Iris pigment epithelial cell (primary cell): Measurements from ENCODE around the gene JUP.
A peak's percentile ranks its signal among the peaks of the same experiment; 100 is the strongest.
"Not testable (repeated sequence)": the region's sequence is repeated elsewhere in the genome, so short reads cannot be mapped to it uniquely, and the experiment has no call there.

ENCODE experiments used
- DNase-seq: peaks from one replicate; pipeline ENCODE4 v3.0.0-alpha.2; 2011; ENCODE audit warnings: low read depth

The JUP gene

DNA sequence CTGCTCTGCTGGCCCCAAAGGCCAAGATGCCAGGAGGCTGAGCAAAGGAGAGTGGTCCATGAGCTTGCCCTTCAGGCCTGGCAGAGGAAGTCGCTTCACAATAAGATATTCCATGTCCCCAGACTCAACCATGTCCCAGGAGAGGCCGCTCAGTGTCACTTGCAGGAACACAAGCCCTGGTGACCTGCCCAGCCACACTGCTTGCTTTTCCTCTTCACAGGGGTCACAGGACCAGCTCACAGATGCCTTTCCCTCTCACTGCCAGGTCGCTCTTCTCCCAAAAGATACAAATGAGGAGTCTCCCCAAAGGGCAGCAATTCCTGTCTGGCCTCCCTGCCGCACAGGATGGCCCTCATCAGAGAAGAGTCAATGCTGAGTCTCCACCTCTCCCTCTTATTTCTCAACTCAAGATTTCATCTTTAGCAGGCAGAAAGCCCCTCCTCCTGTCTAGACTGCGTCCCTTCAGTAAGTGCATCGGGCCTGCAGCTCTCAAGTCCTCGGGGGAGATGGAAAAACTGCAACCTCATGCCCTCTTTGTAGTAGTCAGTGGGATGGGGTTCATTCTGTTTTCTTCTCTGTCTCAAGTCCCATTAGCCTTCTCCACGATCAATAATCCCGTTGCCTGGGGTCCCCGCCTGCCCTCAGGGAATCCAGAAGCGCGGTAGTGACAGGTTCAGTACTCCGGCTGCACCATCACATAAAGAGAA, 5.0 kb downstream of the JUP start:
- DNase-seq, result peak; percentile 36

DNA sequence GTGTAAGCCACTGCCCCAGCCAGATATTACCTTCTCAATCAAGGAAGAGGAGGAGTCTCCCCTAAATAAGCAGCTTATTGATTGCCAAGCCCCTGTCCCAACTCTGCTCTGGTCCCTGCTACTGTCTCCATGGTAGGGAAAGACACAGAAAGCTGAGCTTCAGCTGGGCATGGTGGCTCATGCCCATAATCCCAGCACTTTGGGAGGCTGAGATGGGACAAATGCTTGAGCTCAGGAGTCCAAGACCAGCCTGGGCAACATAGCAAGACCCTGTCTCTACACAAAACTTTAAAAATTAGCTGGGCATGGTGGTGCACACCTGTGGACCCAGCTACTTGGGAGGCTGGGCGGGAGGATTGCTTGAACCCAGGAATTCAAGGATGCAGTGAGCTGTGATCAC, 6.6 kb downstream of the JUP start:
- DNase-seq, result no peak

DNA sequence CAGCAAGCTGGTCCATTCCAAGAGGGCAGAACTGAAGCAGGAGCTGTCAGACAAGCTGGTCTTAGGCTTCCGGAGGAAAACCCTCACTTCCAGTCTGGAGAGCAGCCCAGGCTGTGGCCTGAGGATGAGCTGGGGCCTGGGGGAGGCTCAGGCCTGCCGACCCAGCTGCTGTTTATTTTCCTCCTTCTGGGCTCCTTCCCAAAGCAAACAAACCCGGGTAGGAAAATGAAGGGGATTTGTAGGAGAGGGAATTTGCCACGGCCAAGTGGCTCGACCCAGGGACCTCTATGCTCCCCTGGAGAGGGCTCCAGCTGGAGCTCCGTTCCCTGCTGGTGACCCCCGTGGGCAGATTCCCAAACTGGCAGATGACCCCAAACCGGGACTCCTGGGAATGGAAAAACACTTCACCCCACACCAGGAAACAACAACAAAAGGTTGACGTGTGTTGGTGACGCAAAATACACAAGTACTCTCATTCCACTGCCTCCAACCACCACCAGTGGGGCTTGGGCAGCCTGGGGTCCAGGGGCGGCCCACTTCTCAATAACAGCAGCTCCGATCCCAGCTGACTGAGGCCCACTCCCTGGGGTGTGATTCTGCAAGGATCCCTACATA, 8.8 kb downstream of the JUP start:
- peak; percentile 94 for DNase-seq

DNA sequence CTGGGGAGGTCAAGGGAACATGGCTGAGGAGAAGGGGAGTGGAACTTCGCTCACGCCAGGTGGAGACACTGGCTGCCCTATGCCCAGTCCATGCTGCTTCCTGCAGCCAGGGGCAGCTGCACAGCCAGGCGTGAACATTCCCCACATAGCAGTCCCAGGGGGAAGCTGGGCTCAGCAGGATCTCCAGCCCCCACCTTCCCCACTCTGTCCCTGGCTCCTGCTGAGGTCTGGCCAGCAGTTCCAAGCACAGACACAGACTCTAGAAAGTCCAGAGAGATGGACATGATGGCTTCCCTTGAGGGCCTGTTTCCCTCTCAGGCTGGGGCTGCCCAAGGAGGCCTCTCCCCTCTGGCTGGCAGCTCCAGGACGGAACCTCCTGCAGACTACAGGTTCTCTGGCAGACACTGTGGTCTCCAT, 9.3 kb downstream of the JUP start:
- DNase-seq, result peak; percentile 41

DNA sequence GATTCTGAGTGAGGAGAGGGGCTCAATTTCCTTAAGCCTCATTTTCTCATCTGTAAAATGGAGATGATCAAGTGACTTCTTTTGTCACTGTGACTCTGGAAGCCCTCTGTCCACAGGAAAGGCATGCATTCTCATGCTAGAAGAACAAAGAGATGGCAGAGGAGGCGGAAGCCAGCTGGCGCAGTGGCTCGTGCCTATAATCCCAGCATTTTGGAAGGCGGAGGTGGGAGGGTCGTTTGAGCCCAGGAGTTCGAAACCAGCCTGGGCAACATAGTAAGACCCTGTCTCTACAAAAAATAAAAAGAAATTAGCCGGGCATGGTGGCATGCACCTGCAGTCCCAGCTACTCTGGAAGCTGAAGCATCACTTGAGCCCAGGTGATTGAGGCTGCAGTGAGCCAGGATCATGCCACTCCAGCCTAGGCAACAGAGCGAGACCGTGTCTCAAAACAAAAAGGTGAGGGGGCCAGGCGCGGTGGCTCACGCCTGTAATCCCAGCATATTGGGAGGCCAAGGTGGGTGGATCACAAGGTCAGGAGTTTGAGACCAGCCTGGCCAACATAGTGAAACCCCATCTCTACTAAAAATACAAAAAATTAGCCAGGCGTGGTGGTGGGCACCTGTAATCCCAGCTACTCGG, 10.1 kb downstream of the JUP start:
- not testable (repeated sequence) for DNase-seq

DNA sequence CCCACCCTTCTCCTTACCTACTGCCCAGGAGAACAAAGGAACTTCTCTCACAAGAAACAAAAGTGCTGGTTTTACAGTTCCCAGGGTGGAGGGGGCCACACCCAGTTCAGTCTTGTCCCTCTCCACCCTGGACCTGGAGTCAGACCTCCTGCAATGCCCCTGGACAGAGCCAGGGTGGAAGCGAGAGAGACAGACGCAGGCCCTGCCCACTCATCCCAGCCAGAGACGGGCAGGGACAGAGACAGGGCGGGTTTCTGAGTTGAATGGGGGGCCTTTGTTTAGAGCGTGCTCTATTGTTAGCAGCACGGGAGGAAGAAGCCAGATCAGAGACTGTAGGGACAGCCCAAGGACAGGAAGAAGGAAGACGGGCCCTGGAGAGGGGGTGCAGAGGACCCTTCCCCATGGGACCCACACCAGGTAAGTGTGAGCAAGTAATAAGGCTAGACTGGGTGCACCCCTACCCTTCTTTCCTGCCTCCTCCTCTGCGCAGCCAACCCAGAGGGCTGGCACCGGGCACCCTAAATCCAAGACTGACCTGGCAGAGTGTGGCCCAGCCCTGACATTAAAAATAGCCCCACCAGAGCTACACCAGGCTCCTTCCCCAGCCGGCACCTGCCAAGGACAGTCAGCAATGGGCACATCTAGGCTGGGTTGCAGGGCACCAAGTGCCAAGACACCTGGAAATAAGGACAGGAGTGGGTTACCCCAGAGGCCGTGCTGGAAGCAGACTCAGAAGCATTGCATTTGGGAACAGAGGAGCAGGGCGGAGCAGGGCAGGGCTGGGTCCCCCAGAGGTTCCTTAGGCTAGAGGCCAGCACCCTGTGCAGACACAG, 10.9 kb downstream of the JUP start:
- no peak for DNase-seq

DNA sequence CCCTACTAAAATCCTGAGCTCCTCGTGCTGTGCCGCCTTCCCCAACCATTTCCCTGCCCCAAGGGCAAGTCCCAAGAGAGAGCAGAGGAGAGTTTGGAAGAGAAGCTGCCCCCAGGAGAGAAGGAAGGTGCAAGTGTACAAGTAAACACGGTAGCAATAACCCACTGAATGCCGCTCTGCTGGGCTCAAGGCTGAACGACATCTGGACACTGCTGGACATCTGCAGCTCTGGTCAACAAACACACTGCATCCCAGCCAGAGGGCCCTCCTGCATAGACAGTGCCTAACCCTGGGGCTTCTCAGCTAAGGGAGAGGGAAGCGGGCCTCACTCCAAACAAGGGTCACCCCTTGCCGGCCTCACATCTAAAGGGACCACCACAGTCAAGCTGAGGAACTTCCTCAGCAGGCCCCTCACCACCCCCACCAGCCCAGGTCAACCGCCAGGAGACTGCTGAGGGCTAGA, 12.7 kb downstream of the JUP start:
- DNase-seq, result no peak

DNA sequence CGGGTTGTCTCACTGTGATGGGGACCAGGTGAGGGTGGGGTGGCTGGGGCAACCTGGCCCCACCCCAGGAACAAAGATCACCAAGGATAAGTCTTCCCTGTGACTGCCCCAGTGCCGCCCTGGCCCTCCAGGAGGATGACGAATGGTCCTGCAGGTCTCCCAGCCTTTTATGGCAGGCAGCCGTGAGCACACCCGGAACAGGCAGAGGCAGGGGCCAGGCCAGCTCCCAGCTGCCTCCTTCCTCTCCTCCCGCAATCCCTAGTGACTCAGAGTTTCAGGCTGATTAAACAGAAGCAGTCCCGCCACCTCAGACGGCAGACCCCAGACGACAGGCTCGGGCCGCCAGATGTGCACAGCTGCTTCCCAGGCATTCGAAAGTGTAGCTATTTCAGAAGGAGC, 13.3 kb downstream of the JUP start:
- DNase-seq, result peak; percentile 88

DNA sequence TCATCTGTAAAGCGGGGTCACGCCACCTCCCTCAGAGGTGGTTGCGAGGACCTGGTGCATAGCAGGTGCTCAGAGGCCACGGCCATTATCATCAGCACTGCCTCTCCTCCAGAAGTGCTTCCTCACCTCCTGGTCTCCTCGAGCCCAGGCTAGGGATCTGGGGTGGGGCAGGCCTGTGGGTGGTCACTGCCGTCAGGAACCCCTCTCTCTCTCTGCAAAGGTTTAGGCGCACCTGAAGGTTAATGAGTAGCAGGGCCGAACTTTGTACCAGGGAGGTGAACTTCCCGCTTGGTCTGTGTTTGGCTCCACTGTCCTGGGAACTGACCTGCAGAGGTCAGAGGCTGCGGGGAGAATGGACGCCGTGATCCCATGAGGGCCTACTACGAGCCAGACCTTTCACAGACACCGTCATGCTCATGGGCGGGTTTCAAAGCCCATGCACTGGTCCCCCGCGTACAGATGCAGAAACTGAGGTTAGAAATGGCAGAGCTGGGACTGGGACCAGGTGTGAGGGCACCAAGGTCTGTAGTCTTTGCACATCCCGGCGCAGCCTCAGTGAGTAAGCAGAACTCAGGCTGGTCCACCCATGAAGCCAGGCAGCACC, 13.8 kb downstream of the JUP start:
- no peak for DNase-seq

DNA sequence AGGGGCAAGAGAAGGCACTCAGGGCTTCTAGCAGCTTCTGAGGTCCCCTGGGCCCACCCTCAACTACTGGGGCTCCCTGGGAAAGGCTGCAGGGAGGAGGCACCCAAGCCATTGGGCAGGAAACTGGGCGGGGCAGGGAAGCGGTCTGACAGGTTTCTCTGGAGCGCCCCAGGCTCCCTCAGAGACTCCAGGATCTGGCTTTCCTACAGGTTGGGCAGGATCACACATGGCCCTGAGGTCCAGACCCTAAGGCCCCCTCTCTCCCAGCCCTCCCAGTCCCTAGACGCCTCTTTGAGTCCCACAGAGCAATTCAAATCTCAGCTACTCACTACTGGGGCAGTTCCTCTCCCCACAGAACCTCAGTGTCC, 14.3 kb downstream of the JUP start:
- DNase-seq, result no peak

DNA sequence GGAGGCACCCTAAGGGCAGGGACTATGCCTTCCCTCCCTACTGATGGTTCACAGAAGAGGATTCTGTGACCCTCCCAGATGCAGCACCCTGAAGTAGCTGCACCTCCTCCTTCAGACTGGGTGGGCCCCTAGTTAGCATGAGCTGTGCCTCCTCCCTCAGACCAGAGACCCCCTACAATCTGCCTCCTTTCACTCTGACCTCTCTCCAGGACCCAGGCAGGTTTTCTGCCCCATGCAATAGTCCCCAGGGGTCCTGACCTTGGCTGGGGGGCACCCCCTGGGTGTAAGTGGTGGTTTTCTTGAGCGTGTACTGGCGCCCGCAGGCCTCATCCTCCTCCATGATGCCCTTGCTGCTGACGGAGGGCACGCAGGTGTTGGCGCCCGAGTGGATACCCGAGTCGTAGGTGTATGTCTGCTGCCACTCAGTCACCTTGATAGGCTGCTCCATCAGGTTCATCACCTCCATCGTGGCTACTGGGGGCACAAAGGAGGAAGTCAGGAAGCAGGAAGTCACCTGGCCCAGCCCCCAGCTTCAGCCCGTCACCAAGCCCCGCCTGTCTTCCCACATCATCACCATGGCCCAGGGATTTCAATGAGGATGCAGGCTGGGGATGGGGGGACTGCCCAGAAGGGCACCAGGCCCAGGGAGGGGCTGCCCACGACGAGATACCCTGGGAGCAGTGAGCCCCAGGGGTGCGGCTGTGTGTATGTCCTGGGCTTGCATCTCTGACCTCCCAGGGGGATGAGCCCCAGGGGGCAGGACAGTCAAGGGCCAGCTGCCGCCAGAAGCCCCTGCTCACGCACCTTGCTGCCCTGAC, 14.9 kb downstream of the JUP start:
- no peak for DNase-seq

DNA sequence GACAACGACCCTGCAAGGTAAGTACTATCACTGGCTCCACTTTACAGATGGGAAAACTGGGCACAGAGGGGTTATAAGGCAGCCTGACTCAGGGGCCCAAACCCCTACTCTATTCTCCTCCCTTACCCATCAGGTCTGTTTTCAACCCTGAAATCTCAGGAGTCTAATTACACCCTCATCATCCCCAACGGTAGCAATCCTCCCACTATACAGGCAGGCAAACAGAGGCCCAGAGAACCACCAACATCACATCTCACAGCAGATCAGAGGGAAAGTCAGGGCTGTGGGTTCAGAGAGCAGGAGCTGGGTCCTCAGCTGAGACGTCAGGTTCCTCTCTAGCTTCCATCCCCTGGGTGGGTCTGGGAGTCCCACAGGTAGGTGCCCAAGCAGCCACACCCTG, 16.5 kb downstream of the JUP start:
- no peak for DNase-seq

DNA sequence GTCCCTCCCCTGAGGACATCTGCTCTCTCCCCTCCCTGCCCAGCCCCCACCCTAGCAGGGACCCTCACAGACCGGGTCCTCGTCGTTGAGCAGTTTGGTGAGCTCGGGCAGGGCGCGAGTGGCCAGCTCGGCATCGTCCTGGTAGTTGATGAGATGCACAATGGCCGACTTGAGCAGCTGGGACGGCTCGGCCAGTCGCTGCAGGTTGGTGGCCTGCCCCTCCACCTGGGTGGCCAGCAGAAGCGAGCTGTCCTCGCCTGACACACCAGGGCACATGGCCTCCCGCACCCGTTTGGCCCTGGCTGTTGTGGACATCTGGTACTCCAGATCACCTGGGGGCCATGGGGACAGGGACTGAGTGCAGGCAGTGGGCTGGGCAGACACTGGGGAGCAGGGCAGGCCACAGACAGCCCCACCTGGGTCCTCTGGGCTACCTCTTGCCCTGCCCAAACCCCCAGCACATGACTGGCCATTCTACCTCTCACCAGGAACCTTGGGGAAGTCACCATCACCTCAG, 17.1 kb downstream of the JUP start:
- no peak for DNase-seq

DNA sequence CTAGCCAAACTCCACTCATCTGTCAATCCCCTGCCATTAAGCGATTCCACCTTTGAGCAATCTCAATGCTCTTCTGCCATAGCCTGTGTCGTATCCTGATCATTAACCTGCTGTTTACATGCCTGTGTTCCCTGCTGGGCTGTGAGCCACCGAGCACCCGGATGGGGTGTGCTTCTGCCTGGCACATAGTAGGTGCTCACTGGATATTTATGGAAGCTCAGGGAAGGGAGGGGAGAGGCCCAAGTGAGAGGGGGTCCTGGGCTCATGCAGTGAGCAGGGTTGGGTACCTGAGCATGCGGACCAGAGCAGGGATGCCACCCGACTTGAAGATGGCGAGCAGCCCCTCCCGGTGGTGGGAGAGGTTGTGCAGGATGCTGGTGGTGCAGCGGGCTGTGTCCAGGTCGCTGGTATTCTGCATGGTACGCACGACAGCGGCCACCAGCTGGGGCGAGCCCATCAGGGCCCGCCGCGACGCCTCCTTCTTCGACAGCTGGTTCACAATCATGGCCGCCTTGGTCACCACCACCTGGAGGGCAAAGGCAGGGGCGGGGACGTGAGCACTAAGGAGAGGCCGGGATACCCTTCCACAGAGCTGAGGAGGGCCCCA, 17.7 kb downstream of the JUP start:
- no peak for DNase-seq

DNA sequence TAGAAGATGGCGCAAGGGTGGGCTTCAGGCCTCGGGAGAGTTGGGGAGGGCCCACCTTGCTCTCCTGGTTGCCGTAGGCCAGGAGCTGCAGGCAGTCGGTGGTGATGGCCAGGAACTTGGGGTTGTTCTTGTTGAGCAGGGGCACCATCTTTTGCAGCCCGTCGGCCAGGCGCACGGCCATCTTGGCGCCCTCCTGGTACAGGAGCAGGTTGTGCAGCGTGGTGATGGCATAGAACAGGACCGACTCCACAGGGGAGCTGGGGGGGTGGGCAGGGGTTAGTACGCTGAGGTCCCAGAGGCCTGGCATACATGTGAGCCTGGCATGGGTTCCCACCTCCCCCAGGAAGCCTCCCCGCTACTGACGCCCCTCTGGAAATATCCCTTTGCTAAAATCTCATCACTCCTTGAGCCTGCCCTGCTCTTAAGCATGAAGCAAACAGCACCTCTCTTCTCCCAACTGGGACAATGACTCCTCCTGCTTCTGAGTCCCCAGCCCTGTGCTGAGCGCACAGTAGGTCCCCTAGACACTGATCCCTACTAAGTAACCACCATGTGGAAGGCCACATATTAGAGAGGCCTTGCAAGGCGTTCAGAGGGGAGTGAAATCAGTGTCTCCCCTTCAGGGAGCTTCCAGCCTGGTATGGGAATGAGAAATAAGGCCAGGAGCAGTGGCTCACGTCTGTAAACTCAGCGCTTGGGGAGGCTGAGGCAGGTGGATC, 19.0 kb downstream of the JUP start:
- DNase-seq, result no peak

DNA sequence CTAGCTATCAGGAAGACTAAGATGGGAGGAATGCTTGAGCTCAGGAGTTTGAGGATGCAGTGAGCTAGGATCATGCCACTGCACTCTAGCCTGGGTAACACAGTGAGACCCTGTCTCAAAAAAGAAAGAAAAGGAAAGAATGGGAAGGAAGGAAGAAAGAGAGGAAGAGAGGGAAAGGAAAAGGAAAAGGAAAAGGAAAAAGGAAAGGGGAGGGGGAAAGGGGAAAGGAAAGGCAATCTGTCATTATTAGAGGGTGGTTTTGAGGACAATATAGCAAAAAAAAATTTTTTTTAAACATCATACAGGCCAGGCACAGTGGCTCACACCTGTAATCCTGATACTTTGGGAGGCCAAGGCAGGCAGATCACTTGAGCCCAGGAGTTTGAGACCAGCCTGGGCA, 20.4 kb downstream of the JUP start:
- DNase-seq, result no peak

DNA sequence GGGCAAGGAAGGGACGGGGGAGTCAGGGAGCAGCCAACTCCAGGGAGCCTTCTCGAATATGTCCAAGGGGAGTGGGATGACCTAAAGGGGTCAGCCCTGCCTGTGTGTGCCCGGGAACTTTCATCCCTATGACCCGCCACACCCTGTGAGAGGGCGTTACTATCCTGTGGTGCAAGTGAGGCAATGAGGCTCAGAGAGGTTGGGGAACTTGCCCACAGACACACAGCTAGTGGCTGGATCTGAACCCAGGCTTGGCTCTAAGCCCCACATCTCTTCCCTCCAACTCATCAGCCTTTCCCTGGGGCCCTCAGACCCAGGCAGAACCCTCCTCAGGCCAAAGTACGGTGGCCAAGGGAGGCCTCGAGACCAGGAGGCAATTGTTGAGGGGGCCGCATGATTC, 23.2 kb downstream of the JUP start:
- no peak for DNase-seq

DNA sequence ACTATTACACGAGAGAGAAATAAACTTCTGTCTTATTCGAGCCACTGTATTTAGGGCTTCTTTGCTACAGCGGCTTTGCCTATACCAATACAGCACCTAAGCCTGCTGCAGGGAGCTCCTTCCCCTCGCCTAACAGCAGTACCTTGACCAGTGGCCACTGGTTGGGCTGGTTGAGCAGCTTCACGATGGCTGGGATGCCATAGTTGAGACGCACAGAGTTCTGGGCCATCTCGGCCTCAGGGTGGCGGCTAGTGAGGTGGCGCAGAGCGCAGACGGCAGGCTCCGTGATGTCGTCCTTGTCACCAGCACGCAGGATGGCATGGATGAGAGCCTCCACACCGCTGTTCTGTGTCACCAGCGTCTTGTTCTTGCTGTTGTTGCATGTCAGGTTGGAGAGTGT, 23.7 kb downstream of the JUP start:
- DNase-seq, result no peak

DNA sequence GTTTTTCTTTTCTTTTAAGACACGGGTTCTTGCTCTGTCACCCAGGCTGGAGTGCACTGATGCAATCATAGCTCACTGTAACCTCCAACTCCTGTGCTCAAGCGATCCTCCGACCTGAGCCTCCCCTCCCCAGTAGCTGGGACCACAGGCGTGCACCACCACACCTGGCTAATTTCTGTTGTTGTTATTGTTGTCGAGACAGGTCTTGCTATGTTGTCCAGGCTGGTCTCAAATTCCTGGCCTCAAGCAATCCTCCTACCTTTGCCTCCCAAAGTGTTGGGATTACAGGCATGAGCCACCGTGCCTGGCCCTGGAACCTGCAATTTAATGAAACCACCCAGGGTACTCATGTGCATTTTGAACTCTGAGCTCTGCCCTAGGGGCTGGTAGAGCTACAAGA, 24.1 kb downstream of the JUP start:
- DNase-seq, result no peak

DNA sequence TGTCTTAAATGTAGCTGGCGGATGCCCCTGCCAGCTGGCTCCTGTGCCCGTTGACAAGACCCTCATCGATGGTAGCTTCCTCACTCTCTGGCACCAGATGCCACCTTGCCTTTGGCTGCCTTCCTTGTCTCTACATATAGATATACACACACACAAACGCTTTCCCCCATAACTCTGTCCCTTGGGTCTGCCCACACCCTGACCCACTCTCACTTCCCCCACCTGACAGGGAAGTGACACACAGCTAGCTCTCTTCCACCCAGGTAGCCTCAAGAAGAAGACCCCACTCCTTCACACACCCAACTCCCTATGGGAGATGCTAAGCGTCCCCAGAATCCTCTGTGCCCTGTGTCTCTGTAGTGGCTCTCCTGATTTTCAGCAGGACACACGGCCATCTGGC, 25.6 kb downstream of the JUP start:
- no peak for DNase-seq
